Ammon's horn (tissue), 1 donor: ENCODE data around the gene NAV2.
A peak's percentile ranks its signal among the peaks of the same experiment; 100 is the strongest.

ENCODE experiments used
- DNase-seq: peaks from one replicate; pipeline ENCODE4 v3.0.0-alpha.2; 2016; ENCODE audit warnings: low spot score

The NAV2 gene

DNA sequence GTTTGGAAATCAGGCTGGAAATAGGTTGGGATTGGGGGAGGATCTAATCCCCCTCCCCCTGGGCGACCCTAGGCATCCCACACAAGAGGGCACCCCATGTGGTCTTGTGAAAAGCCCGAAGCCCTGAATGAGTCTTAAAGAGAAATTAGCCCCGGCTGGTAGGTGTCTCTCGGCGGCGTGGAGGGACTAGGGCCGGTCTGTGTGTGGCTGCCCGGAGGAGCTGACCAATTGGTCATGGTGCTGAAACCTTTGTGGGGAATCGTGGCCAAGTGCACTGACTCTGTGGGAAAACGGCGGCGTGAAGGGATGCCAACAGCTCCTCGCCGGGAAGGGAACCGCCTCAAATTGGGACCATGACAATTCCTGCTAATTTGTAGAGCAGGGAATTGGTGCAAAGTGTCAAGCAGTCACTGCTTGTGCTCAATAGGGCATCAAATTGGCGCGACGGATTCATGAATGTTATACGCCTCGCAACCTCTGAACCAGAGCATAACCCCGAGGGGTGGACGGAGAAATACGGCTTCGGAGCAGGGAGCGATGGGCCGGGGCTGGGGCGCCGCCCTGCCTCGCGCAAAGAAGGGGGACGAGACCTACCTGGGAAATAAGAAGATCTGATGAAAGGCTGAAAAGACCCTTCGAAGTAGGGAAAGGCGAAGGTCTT is 446.1 kb downstream of the NAV2 start:
- peak; percentile 27 for DNase-seq

DNA sequence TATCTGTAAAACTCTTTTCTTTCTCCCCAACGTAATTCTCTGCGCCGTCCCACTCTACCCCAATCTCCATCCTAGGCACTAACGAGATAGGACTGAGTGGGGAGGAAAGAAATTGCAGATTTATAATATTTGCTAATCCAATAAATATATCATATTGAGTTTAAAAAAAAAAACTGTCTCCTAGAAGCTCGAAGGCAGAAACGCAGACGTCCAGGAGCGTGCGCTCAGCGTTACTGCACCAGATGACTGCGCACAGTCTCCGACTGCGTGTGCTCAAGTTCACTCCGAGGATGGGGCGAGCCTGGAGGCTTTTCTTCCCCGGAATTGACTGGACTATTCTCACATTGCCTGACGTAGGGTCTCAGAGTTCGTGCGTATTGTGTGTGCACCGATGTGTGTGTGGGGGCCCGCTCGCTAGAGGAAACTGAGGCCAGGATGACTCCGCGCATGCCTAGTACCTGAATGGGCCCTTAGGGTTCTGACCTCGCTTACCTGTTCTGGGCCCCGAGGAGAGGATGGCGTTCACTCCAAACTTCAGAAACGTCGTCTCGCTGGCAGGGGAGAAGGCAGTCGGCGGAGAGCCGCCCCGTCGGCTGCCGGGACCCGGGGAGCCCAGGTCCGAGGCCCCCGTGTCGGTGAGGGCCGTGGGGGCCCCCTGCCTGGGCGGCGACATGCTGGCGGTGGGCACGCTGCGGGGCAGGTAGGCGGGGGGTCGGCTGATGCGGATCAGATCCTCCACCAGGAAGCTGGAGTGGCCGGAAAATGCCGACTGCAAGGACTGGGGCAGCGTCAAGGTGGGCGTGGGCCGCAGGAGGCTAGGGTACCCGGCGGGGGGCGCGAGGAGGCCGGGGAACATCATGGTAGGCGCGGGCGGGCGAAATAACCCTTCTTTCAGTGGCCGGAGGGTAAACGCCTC is 447.1 kb downstream of the NAV2 start:
- DNase-seq, result no peak

DNA sequence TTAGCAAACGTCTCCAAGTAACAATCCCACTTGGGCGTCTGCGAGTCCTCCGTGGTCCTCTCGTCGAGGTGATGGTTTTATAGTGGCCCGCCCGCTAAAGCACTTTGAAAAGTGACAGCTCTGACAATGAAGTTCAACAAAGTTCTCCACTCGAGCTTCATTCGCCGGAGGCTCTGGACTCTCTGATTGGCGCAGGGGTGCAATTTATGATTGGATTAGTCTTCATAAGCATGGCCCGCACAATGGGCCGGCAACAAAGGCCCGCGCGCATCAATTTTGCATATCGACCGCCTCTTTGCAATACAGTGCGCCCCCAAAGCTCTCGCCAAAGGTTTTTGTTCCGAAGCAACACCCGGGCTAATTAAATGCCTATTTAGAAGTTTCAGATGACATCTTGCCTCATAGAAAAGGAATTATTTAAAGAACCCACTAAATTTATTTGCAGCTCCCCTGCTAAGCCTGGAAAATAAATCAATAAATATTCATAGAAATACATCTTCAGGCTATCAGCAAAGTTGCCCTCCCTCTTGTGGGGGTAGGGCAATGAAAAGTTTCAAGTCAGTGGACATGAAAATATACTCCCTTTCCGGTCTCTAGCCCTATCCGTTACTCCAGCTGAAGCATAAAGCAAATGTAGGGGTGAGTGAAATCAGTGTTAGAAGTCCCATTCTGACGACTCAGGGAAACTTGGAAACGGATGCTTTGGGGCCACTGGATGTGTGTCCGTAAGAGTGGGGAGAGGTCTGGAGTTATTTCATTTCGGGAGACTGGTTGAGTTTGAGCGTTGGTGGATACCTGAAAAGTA is 448.0 kb downstream of the NAV2 start, which contains the start of gene DBX1:
TSS of gene DBX1 (minus strand) at position 51 of the 805 bp plus-strand sequence. CDS start 151 bp downstream, outside the sequence.
- no peak for DNase-seq

DNA sequence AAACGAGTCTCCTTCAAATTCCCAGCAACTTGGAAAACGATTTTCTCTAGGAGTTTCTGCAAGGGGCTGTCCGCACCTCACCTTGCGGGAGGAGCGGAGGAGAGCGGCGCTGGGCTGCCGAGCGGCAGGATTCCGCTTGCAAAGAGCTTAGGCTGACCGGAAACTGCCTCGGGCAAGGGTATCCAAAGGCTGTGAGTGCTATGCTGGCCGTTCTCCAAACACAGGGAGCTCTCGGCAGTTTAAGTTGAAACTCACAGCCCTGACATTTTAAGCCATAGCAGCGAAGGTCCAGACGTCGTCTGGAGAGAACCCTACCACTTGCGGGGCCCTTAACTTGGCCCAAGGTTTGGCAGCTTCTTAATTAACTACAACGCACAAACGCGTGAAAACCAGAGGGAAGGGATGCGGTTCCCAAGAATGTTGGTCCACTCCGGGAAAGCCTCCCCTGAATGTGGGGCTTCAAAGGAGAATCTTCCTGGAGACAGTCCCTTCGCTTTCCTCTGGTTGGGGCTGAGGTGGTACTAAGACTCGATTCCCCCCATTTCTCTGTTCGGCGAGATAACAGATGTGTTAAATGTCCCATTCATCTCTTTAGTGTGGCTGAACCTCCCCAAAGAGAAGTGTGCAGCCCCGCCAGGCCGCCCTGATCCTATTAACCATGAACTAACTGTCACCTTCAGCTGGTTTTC is 448.7 kb downstream of the NAV2 start:
- no peak for DNase-seq

DNA sequence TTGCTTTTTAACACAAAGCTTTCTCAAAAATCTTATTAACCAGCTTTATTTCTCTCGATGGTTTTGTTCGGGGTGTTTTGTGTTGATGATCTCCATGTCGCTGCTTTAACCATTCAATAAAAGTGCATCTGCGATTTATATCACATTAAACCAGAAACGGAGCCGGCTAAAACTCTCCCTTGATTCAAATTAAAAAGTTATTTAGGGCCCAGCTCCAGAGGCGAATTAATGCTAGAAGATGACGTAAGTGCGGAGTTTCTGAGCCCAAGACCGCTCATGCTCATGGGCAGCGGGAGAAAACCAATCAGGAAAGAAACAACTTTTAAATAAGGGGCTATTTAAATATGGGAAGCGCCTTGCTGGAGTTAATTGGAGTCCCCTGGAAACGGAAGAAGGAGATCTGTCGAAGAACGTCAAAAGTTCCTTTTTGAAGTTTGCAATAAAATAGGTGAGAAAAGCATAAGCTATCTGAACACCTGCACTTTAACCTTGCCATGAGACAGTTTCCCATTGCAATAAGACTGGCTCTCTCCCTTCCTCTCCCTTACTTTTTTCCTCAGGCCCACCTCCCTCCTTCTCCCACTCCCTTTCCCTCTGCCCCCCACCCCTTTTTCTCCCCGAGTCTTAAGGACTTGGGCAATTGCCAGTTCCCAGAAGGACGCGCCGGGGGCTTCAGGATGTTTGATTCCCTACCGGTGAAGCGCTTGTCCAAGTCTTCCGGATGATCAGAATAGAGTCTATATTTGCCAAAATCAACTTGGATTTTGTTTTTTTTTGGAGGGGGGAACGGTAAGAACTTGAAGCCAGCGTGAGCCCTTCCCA is 449.5 kb downstream of the NAV2 start:
- DNase-seq, result no peak

DNA sequence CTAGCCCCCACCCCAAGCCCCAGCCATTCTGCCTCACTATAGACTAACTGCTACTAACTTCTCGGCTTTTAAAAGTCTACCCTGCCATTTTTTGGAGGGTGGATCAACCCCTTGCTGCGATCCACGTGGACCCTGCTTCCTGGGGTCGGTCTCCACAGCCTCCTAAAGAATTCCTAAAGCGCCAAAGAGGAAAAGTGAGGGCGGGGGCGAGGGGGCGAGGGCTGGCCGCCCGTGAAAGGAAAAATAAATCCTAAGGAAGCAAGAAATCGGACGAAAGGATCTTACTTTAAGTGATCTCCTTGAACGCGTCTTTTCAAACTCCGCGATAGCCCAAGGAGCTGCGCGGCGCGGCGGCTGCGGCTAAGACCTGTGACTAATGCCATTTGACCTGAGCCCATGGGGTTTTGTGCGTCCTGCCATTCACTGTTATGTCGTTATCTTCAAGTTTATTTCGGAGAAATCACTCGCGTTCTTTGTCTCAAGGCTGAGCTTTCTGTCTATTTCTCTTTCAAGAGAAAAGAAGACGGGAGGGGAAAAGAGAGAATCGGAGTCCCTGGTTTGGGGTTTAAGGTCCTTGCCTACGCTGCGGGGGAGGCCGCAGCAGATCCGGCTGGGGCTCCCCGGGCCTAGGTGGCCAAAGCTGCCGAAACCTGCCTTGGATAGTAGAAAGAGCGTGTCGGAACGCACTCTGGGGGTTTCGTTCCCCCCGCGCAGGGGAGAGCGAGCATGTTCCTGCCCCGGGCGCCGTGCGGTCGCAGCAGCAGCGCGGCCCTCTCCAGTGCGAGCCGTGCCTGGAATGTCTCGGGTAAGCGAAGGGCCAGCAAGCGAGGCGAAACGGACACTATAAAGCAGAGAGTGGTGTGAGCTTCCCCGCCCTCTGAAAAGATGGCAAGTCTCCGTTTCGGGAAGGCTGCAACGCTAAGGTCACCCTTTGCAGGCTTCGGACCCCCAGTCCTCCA is 450.5 kb downstream of the NAV2 start:
- DNase-seq, result no peak

DNA sequence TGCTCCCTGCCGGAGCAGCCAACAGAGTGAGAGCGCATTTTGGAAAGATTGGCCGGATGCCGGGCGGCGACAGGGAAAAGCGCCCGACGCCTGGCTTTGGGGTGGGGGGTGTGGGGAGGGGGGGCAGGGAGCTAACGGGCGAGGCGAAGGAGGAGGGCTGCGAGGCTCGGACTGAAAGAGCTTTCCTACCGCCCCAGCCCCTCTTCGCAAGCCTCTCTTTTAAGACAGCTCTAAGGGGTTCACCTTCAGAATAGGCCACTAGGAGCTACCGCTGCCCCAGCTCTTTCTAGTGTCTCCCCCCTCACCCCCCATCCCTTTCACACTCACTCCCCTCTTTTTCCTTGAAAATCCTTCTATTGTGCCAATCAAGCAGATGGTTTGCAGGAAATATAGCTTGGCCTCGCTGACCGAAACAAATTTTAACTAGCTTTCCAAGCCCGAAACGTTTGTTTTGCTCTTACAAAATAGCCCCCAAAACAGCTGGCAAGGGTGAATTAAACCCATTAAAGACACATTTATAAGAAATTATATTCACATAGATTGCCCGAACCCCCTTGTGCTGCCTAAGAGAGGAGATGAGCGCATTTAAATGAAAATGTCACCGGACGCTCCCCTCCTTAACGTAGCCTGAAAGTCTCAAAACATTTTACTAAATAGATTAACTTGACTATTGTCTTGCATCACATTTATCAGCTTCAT is 451.3 kb downstream of the NAV2 start:
- no peak for DNase-seq
